HCT116 (cell line): ENCODE results near the gene RPLP2. TPM values are rescaled to one million over a fixed set of nuclear protein-coding genes. Genes with fewer than 3 reads are reported as not detected.
A peak's percentile ranks its signal among the peaks of the same experiment; 100 is the strongest.

ENCODE experiments used
- ATAC-seq: fragments of 200-7000 bp; cut with Tn5 transposase; 2 replicates; pipeline ENCODE4 v1.9.1; 2020; ENCODE audit warnings: mild to moderate bottlenecking, moderate library complexity
- BruUV-seq: library from RNA; stranded (reverse); fragments of 400-500 nt; replicated peaks from 2 replicates; lab custom pipeline; 2021; lab: Mats Ljungman, UMichigan
- CTCF ChIA-PET: fragments of 300-600 bp; sonication (Branson Sonifier 250); formaldehyde crosslinking; loops from one replicate; lab custom pipeline; 2021; ENCODE audit warnings: antibody characterized with exemption; lab: Charles Lee
- POLR2A ChIA-PET: fragments of 300-600, 350-600 bp; sonication (Branson Sonifier 250); formaldehyde crosslinking; loops from one replicate; lab custom pipeline; 2021; ENCODE audit warnings: antibody characterized with exemption; lab: Charles Lee
- RAD21 ChIA-PET, 2 experiments: fragments of 300-600 bp; sonication (Branson Sonifier 250); formaldehyde crosslinking; loops; one replicate each; lab custom pipeline; 2023; ENCODE audit warnings: low total read pairs in 2 of 2; ENCODE audit not compliant: uncharacterized antibody in 2 of 2, unreplicated experiment in 2 of 2, low non-redundant PET in 1 of 2; lab: Charles Lee
- DNase-seq: peaks from one replicate; pipeline ENCODE4 v3.0.0-alpha.2; 2010; ENCODE audit warnings: low read depth, low spot score
- H2AFZ ChIP-seq: fragments of 200-600 bp; shearing (Covaris generic), sonication (generic); 2 replicates; pipeline ENCODE4 v1.6.1; 2017; ENCODE audit warnings: low read depth, mixed run types, mixed read lengths, antibody characterized with exemption, low read length; ENCODE audit not compliant: poor library complexity, severe bottlenecking
- H3K27ac ChIP-seq: 2 replicates; pipeline ENCODE4 v1.5.1; 2012; ENCODE audit warnings: low read depth, low read length
- H3K27me3 ChIP-seq: fragments of 200-600 bp; sonication (generic); 2 replicates; pipeline ENCODE4 v1.6.1; 2016; ENCODE audit warnings: mixed run types, low read length, mixed read lengths; ENCODE audit not compliant: insufficient read depth
- H3K36me3 ChIP-seq, 2 experiments: fragments of 200-500 bp in 1 of 2; fragments of 200-600 bp in 1 of 2; sonication (Bioruptor generic) in 1 of 2; sonication (generic) in 1 of 2; 2 replicates each; pipeline versions ENCODE4 v1.5.1 to v1.6.1; 2014 to 2016; ENCODE audit warnings: low read length in 2 of 2, inconsistent platforms in 1 of 2, mixed read lengths in 1 of 2, mixed run types in 1 of 2; ENCODE audit not compliant: insufficient read depth in 2 of 2, control insufficient read depth in 1 of 2
- H3K4me1 ChIP-seq, 2 experiments: fragments of 200-600 bp in 1 of 2; sonication (generic) in 1 of 2; 2 replicates each; pipeline versions ENCODE4 v1.5.1 to v1.6.1; 2012 to 2017; ENCODE audit warnings: low read length in 2 of 2, inconsistent platforms in 1 of 2, mild to moderate bottlenecking in 1 of 2, mixed read lengths in 1 of 2, mixed run types in 1 of 2, moderate library complexity in 1 of 2; ENCODE audit not compliant: insufficient read depth in 2 of 2, control insufficient read depth in 1 of 2
- H3K4me2 ChIP-seq: fragments of 200-600 bp; sonication (generic); 2 replicates; pipeline ENCODE4 v1.6.1; 2017; ENCODE audit warnings: mixed run types, low read length, mixed read lengths
- H3K4me3 ChIP-seq, 2 experiments: fragments of 200-600 bp in 1 of 2; sonication (generic) in 1 of 2; replicated peaks in 1 of 2; 2 replicates each; pipeline ENCODE4 v1.5.1; 2011 to 2016; ENCODE audit warnings: low read length in 2 of 2, control low read depth in 1 of 2, low read depth in 1 of 2, mild to moderate bottlenecking in 1 of 2, mixed read lengths in 1 of 2, mixed run types in 1 of 2
- H3K79me2 ChIP-seq: fragments of 200-600 bp; sonication (generic); 2 replicates; pipeline ENCODE4 v1.6.1; 2017; ENCODE audit warnings: mild to moderate bottlenecking, mixed run types, low read length, moderate library complexity, mixed read lengths; ENCODE audit not compliant: insufficient read depth
- H3K9ac ChIP-seq: fragments of 200-600 bp; sonication (generic); 2 replicates; pipeline ENCODE4 v1.6.1; 2016; ENCODE audit warnings: low read length, mixed read lengths
- H3K9me2 ChIP-seq: fragments of 200-600 bp; sonication (generic), shearing (Covaris generic); 2 replicates; pipeline ENCODE4 v1.6.1; 2017; ENCODE audit warnings: mixed run types, mild to moderate bottlenecking, moderate library complexity; ENCODE audit not compliant: insufficient read depth
- H3K9me3 ChIP-seq, 2 experiments: fragments of 200-500 bp in 1 of 2; fragments of 200-600 bp in 1 of 2; sonication (Bioruptor generic) in 1 of 2; sonication (generic) in 1 of 2; 2 replicates each; pipeline ENCODE4 v1.6.1; 2014 to 2017; ENCODE audit warnings: low read length in 2 of 2, mixed read lengths in 2 of 2, inconsistent platforms in 1 of 2, low read depth in 1 of 2, mild to moderate bottlenecking in 1 of 2, mixed run types in 1 of 2, moderate library complexity in 1 of 2; ENCODE audit not compliant: control insufficient read depth in 1 of 2, insufficient read depth in 1 of 2
- H4K20me1 ChIP-seq: fragments of 200-600 bp; sonication (generic), shearing (Covaris generic); 2 replicates; pipeline ENCODE4 v1.6.1; 2017; ENCODE audit warnings: mixed run types, mild to moderate bottlenecking, moderate library complexity; ENCODE audit not compliant: insufficient read depth
- CBX3 ChIP-seq: IDR thresholded peaks from 2 replicates; pipeline ENCODE4 v1.6.1; 2012; ENCODE audit warnings: low read depth
- ELF1 ChIP-seq: IDR thresholded peaks from 2 replicates; pipeline ENCODE4 v1.6.1; 2012; ENCODE audit warnings: low read depth, borderline replicate concordance
- EZH2phosphoT487 ChIP-seq: fragments of 200-600 bp; IDR thresholded peaks from 2 replicates; pipeline ENCODE4 v1.6.1; 2018; ENCODE audit warnings: antibody characterized with exemption, borderline replicate concordance
- JUND ChIP-seq: IDR thresholded peaks from 2 replicates; pipeline ENCODE4 v1.6.1; 2012
- POLR2A ChIP-seq: IDR thresholded peaks from 2 replicates; pipeline ENCODE4 v1.7.0; 2011; ENCODE audit warnings: borderline replicate concordance; ENCODE audit not compliant: insufficient read depth, insufficient read length; ENCODE audit errors: extremely low read depth
- POLR2AphosphoS5 ChIP-seq: IDR thresholded peaks from 2 replicates; pipeline ENCODE4 v1.6.1; 2011; ENCODE audit warnings: mild to moderate bottlenecking, low read depth, low read length, moderate library complexity
- TCF7L2 ChIP-seq: IDR thresholded peaks from 2 replicates; pipeline ENCODE4 v1.7.0; 2011; ENCODE audit warnings: borderline replicate concordance, inconsistent platforms; ENCODE audit not compliant: insufficient read depth, insufficient read length; ENCODE audit errors: extremely low read depth
- YY1 ChIP-seq: IDR thresholded peaks from 2 replicates; pipeline ENCODE4 v1.6.1; 2011; ENCODE audit warnings: low read length, low read depth, moderate library complexity, mild to moderate bottlenecking; ENCODE audit not compliant: insufficient replicate concordance; ENCODE audit errors: extremely low read depth
- ZFX ChIP-seq: fragments of 450-650 bp; IDR thresholded peaks from 2 replicates; pipeline ENCODE4 v1.6.1; 2017
- ZNF274 ChIP-seq: fragments of 200-500 bp; sonication (Bioruptor generic); IDR thresholded peaks from 2 replicates; pipeline ENCODE4 v1.6.1; 2014; ENCODE audit warnings: mild to moderate bottlenecking, low read depth, low read length, inconsistent platforms
- intact Hi-C: fragments of 100-400 bp; cut with micrococcal nuclease; formaldehyde crosslinking; loops from 2 replicates; pipeline ENCODE4 v1.10.0; 2022
- total RNA-seq: library from RNA; stranded (reverse); gene quantifications from one replicate; pipeline ENCODE4 v1.2.1, GENCODE V29; 2021; ENCODE audit not compliant: unreplicated experiment
- TF ChIP-seq, protein P1 (sequence below), 3 experiments: fragments of 200-600 bp in 1 of 3; sonication (generic) in 1 of 3; IDR thresholded peaks in 2 of 3; conservative IDR thresholded peaks in 1 of 3; 2 replicates each; pipeline ENCODE4 v1.5.1; 2012 to 2017; ENCODE audit warnings: low read depth in 2 of 3, low read length in 2 of 3, antibody characterized with exemption in 1 of 3, borderline replicate concordance in 1 of 3, control low read depth in 1 of 3, mild to moderate bottlenecking in 1 of 3, mixed read lengths in 1 of 3, mixed run types in 1 of 3, moderate library complexity in 1 of 3; ENCODE audit not compliant: insufficient read depth in 1 of 3

Gene RPLP2
- total RNA-seq, 1 experiment from 2014 or later, result 3,615 TPM

DNA sequence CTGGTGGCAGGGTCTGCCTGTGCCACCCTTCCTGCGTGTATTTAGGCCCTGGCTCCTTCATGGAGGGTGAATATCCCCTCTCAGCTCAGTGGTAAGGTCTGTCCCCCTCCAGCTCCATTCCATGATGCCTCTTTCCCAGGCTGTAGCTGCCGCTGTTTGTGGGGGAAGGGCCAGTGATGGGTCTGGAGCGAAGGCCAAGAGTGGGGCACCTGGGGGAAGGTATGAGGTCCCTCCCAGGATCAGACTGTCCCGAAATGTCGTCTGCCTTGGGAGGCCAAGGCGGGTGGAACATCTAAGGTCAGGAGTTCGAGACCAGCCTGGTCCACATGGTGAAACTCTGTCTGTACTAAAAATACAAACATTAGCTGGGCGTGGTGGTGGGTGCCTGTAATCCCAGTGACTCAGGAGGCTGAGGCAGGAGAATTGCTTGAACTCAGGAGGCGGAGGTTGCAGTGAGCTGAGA is 24.1 kb downstream of the RPLP2 start:
- Histone ChIP-seq H3K36me3 (peaks cover 3 to 22% of the 10 kb centered on the region in 2 experiments; a peak in 2 of 4 replicates), H4K20me1 (peaks cover 10% of the 10 kb centered on the region; the same call in 1 of the 2 replicates), H3K27ac (peak overlapping the region; percentile 96), H3K4me1 (peaks cover 28 to 64% of the 10 kb centered on the region in 2 experiments), H3K27me3 (no peaks in the 10 kb centered on the region), H3K4me3 (peak overlapping the region; percentile 82 to 90), H3K79me2 (peaks cover 57% of the 10 kb centered on the region), H3K9ac (peak overlapping the region; percentile 93), H3K9me2 (no peaks in the 10 kb centered on the region), H3K4me2 (peak overlapping the region; percentile 96), H2AFZ (no peak overlapping the region), H3K9me3 (no peaks in the 10 kb centered on the region)
- ChIA-PET POLR2A (interaction anchor here (1.7 to 2.2 kb wide), 4 partner anchors 10 to 25 kb away, joined by 9 to 26 read pairs (median 14); partner anchors contain the start of gene RPLP2), CTCF (interaction anchor here (1.1 kb wide), 1 partner anchor 23 kb away, joined by 3 read pairs; no protein-coding TSS in a partner anchor), RAD21 (no interaction called here)
- no TSS peak for BruUV-seq
- DNase-seq, result no peak
- intact Hi-C loops, result no loop called here
- ATAC-seq, result no peak
- TF ChIP-seq JUND, result no peak
- TF ChIP-seq POLR2AphosphoS5, result 0 out of 2 replicates have a peak, but pooled peaks have one; percentile 11

DNA sequence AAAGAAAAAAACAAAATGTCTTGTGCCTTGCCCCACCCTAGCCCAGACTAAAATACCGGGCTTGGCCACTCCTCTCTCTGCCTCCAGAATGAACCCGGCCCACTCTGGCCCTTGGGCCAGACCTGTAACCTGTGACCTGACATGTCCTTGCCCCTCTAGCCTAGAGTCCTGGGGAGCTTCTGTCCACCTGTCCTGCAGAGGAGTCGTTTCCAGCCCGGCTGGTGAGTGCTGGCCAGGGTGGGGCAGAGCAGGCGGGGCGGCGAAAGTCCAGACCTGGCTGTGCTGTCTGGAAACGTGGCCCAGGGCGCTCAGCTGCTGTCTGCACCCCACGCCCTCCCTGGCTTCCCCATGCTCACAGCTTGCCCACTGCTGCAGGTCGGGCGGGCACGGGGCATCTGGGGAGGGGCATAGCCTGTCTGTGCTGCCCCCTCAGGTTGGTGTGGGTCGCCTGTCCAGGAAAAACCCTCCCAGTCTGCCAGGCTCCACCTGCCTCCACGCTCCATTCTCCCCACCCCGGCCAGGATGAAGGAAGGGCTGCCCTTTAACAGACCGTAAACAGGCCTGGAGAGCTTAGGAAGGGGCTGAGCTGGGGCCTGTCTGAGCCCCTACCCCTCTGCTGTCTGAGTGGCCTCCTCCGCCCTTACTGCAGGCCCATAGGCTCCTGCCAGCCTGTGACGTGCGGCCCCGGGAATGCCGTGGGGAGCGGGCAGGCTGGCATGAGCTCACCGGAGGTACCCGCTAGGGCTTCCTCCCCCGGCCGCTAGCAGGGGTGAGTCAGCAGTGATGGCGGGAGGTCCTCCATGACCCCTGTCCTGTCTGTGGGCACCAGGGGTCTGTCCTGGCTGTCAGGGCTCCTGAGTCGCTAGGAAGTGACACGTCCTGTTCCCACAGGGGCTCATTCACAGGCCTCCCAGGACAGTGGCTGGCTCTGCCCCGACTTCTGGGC is 24.9 kb downstream of the RPLP2 start:
- Histone ChIP-seq H3K9me2 (no peaks in the 10 kb centered on the region), H3K9me3 (no peaks in the 10 kb centered on the region), H3K4me2 (peak overlapping the region; percentile 96), H2AFZ (no peak overlapping the region), H3K27me3 (no peaks in the 10 kb centered on the region), H3K4me3 (peak overlapping the region; percentile 82 to 90), H3K4me1 (peaks cover 35 to 72% of the 10 kb centered on the region in 2 experiments), H3K79me2 (peaks cover 64% of the 10 kb centered on the region), H3K9ac (peak overlapping the region; percentile 93), H4K20me1 (peaks cover 11% of the 10 kb centered on the region; the same call in 1 of the 2 replicates), H3K27ac (peak overlapping the region; percentile 96), H3K36me3 (peaks cover 3 to 29% of the 10 kb centered on the region in 2 experiments; a peak in 2 of 4 replicates)
- ATAC-seq, result peak; percentile 63
- intact Hi-C loops, result no loop called here
- TSS peak; percentile 70 for BruUV-seq
- DNase-seq, result peak; percentile 72
- ChIA-PET RAD21 (interaction anchor here (0.9 to 1.1 kb wide), 2 partner anchors 9 kb away, joined by 3 read pairs; no protein-coding TSS in a partner anchor), CTCF (interaction anchor here (1.1 kb wide), 2 partner anchors 9 to 22 kb away, joined by 3 to 5 read pairs; no protein-coding TSS in a partner anchor), POLR2A (interaction anchor here (0.6 to 2.2 kb wide), 10 partner anchors 9 to 259 kb away, joined by 3 to 26 read pairs (median 4); partner anchors contain the start of genes PIDD1 and RPLP2)
- TF ChIP-seq ELF1 (no peak), ZFX (peak; percentile 14; the same call in 1 of the 2 replicates), YY1 (peak; percentile 73), CBX3 (no peak), TCF7L2 (no peak), POLR2A (no peak), POLR2AphosphoS5 (peak; percentile 72; the same call in 1 of the 2 replicates), EZH2phosphoT487 (no peak), ZNF274 (no peak)
- TF ChIP-seq, protein P1, sequence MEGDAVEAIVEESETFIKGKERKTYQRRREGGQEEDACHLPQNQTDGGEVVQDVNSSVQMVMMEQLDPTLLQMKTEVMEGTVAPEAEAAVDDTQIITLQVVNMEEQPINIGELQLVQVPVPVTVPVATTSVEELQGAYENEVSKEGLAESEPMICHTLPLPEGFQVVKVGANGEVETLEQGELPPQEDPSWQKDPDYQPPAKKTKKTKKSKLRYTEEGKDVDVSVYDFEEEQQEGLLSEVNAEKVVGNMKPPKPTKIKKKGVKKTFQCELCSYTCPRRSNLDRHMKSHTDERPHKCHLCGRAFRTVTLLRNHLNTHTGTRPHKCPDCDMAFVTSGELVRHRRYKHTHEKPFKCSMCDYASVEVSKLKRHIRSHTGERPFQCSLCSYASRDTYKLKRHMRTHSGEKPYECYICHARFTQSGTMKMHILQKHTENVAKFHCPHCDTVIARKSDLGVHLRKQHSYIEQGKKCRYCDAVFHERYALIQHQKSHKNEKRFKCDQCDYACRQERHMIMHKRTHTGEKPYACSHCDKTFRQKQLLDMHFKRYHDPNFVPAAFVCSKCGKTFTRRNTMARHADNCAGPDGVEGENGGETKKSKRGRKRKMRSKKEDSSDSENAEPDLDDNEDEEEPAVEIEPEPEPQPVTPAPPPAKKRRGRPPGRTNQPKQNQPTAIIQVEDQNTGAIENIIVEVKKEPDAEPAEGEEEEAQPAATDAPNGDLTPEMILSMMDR (IDR thresholded peaks at IDR 0.05 in 2 of 3, conservative IDR thresholded peaks at IDR 0.05 in 1 of 3; ENCODE audit: borderline replicate concordance in 1 of 3, insufficient read depth in 1 of 3, low read depth in 2 of 3, low read length in 2 of 3), result no peak
